PC-9 (cell line): Measurements from ENCODE around the gene FAM149A.

Experiments used
- EZH2 ChIP-seq: fragments of 200-600 bp; sonication (generic); IDR thresholded peaks from 2 replicates; pipeline ENCODE4 v1.8.0; 2017; ENCODE audit warnings: antibody characterized with exemption, low read depth
- TF ChIP-seq, protein P1 (sequence below): fragments of 200-600 bp; sonication (generic); conservative IDR thresholded peaks from 2 replicates; pipeline ENCODE4 v1.6.1; 2017; ENCODE audit warnings: mixed run types, antibody characterized with exemption, mild to moderate bottlenecking, moderate library complexity

DNA sequence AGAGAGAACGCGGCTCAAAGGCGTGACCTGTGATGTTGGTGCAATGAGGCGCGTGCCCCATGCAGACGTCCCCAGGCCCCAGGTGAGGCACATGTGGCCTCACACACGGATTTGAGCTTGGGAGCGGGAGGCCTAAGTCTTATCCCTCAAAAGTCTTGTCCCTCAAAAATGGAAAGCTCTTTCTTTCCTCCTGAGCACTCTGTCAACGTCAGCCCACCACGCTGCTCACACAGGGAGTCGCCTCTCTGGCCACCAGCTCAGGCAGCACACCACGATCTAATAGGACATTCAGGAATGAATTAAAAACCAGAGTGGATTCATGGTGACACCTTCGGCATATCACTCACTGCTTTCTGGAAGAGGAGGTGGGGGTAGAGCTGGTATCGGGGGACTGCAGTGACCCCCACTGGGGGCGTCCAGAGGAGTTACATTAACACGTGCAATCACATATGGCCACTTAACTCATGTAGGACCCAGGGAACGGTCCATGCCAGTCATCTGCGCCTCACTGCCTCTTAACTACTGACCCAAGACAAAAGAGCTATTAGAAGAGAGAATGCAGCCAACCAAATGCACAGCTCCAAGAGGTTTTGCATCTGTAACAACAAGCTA lies 64.9 kb downstream of the FAM149A start:
- TF ChIP-seq, protein P1, sequence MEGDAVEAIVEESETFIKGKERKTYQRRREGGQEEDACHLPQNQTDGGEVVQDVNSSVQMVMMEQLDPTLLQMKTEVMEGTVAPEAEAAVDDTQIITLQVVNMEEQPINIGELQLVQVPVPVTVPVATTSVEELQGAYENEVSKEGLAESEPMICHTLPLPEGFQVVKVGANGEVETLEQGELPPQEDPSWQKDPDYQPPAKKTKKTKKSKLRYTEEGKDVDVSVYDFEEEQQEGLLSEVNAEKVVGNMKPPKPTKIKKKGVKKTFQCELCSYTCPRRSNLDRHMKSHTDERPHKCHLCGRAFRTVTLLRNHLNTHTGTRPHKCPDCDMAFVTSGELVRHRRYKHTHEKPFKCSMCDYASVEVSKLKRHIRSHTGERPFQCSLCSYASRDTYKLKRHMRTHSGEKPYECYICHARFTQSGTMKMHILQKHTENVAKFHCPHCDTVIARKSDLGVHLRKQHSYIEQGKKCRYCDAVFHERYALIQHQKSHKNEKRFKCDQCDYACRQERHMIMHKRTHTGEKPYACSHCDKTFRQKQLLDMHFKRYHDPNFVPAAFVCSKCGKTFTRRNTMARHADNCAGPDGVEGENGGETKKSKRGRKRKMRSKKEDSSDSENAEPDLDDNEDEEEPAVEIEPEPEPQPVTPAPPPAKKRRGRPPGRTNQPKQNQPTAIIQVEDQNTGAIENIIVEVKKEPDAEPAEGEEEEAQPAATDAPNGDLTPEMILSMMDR: no peak
- TF ChIP-seq EZH2: no peak
